LoVo (cell line): ENCODE measurements around the gene TMEM50A.
"Not testable (repeated sequence)": the region's sequence is repeated elsewhere in the genome, so short reads cannot be mapped to it uniquely, and the experiment has no call there.

Source experiments
- DNase-seq: peaks from one replicate; pipeline ENCODE4 v3.0.0-alpha.2; 2016; ENCODE audit warnings: low spot score

The TMEM50A gene

DNA sequence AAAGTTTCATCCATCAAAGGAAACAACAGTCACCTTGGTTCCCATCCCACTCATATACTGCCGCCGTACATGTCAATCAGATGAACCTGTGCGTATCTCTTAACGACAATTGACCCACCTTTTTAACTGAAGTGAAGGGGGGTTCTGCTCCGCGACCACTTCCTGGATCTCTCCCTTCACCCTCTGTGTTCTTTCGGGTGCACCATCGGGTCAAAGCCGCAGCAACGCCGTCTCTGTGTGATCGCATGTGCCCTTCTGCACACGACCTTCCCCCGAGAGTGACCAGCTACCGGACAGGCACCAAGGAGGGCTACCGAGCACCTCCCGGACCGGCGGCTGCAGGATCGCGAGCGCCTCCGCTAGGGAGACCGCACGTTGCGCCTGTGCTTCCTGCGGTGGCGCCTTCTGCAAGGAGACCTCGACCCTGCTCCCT, 1.2 kb upstream of the TMEM50A start:
- DNase-seq, result not testable (repeated sequence)

DNA sequence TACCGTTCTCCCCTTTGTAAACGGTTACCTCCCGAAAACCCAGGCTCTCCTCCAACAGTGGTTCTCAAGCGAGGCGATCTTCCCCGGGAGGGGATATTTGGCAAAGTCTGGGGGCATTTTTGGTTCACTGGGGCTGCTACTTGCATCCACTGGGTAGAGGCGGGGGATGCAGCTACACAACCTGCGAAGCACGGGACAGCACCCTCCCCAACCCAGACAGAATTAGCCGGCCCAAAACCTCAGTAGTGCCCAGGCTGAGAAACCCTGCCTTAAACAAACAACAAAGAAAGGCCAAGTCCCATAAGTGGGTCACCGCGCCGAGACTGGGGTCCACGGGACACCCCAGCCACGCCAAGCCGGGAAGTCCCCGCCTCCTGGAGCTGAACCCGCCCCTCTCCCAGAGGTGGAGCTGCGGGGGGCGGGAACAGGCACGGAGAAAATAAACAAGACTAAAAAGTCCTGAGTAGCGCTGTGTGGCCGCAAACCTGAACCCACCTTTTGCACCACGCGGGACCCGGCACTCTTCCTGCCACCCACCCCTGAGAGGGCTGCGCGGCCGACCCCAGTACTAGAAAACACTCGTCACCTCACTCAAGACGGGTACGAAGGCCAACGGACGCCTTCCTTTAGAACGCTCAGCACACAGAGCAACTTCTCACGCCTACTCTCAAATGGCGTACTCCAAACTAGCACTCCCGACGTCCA, 499 bp upstream of the TMEM50A start:
- DNase-seq, result not testable (repeated sequence)

DNA sequence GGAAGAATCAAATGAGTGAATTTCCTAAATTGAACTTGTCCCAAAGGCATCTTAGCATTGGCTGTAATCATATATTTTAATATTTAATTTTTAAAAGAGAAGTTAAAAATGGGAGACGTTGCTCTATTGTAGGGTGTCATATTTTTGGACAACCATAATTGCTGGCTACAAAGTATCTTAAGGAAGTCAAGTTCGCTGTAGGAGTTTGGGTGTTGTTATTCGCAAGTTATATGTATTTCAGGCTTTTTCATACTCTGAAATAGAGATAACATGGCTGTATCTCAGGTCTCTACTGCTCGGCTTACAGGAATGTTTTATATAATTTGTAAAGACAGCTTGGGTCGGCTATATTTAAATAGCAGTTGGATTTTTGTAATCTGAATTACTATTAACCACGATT, 852 bp downstream of the TMEM50A start:
- DNase-seq, result no peak

DNA sequence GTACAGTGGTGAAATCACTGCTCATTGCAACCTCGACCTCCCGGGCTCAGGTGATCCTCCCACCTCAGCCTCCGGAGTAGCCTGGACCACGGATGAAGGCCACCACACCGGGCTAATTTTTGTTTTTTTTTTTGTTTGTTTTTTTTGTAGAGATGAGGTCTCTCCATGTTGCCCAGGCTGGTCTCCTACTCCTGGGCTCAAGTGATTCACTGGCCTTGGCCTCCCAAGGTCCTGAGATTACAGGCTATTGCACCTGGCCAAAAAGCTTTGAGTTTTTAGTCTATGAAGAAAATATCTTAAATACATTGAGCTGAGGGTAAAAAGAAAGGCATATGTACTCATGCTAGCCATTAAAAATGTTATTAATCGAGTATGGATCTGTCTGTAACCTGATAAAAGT, 3.6 kb downstream of the TMEM50A start:
- no peak for DNase-seq

DNA sequence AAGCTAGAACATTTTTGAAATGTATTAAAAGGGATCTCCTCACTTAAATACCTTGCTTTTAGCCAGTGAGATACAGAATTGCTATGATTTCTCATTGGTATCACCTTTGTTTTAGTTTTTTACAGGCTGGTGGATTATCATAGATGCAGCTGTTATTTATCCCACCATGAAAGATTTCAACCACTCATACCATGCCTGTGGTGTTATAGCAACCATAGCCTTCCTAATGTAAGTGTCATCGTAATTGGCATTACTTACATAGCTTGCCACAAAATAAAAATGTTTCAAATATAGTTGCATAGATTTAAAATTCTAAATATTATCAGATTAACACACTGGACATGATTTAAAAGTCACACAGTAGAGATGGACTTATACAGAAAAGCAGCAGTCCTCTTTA, 4.7 kb downstream of the TMEM50A start:
- DNase-seq, result no peak

DNA sequence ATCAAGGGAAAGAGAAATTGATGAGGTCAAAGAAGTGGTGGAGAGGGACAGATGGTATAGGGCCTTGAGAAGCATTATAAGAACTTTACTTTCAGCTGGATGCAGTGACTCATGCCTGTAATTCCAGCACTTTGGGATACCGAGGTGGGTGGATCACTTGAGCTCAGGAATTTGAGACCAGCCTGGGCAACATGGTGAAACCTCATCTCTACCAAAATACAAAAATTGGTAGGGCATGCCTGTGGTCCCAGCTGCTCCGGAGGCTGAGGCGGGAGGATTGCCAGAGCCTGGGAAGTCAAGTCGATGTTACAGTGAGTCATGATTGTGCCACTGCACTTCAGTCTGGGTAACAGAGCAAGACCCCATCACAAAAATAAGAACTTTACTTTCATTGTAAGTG, 5.7 kb downstream of the TMEM50A start:
- DNase-seq, result no peak

DNA sequence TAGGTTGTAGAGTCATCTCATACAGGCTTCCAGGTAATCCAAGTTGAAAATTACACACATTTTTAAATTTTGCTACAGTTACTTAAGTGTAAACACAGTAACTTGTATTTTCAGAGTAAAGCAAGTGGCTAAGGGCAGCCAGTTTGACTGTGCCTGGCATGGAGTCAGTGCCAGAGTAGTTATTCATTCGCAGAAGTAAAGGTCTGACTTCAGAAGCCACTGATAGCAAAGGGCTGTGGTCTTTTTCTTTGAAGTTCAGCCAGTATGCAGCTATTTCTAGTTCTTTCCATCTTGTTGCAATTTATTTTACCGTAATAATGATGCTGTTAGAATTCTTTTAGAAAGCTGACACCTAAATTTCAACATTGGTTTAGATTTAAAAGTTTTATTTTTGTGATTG, 9.4 kb downstream of the TMEM50A start:
- DNase-seq, result no peak

DNA sequence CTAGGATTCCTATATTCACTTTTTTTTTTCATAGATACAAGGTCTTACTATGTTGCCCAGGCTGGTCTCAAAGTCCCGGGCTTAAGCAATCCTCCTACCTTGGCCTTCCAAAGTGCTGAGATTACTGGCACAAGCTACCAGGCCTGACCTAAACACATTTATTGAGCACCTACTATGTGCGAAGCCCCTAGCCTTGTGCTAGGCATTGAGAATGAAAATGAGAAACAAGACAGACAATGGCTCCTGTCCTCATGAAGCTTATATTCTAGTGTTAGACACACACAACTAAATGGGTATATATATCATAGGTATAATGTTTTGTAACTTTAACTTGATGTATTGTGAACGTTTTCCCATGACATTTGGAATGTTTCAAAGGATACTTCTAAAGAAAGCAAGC, 11.5 kb downstream of the TMEM50A start:
- no peak for DNase-seq

DNA sequence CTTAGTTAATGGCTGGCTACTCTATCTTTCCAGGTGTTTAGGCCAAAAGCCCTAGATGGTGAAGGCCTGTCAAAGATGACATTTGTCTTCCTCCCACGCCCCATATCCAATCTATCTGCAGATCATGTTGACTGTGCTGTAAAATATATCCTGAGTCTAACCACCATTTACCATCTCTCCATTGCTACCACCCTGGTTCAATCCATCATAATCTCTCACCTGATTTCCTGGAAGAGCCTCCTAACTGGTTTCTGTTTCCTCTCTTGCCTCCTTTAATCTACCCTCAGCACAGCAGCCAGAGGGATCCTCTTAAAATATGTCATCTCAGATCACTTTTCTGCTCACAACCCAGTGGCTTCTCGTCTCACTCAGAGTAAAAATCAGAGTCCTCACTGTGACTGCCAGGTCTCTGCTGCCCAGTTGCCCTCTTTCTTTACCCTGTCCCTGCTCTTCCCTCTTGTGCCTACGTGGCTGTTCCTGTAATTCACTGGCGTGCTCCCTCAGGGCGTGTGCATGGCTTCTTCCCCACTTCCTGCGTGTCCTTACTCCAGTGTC, 17.8 kb downstream of the TMEM50A start:
- DNase-seq, result no peak

DNA sequence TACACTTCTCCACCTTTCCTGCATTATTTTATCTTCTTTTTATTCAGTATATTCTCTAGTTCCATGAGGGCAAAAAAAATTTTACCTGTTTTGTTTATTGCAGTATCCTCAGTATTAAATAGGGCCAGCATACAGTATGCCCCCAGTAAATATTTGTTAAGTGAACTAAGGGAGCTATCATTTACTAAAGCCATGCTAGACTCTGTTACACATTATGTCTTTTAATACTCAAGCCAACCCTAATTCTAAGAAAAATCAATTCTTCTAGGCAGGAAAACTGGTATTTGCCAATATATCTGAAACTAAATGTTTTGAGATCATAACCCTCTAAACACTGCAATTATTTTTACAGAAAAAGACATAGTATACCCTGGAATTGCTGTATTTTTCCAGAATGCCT, 18.3 kb downstream of the TMEM50A start:
- no peak for DNase-seq

DNA sequence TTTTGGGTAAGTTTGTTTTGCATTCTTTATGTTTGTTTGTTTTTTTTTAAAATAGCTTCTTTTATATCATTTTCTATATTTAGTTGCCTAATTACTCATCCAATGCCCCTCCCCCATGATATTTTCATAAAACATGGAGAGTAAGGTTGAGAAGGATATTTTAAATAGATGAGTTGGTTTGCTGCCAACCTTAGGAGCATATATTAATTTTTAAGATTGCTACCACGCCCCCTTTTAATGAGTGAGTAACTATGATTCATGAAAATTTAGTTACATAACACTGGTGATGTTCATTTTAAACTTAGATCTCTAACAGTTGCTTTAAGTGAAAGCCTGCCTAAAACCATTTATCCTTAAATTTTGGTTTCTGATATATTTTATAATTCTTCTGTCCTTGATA, 18.7 kb downstream of the TMEM50A start:
- DNase-seq, result no peak

DNA sequence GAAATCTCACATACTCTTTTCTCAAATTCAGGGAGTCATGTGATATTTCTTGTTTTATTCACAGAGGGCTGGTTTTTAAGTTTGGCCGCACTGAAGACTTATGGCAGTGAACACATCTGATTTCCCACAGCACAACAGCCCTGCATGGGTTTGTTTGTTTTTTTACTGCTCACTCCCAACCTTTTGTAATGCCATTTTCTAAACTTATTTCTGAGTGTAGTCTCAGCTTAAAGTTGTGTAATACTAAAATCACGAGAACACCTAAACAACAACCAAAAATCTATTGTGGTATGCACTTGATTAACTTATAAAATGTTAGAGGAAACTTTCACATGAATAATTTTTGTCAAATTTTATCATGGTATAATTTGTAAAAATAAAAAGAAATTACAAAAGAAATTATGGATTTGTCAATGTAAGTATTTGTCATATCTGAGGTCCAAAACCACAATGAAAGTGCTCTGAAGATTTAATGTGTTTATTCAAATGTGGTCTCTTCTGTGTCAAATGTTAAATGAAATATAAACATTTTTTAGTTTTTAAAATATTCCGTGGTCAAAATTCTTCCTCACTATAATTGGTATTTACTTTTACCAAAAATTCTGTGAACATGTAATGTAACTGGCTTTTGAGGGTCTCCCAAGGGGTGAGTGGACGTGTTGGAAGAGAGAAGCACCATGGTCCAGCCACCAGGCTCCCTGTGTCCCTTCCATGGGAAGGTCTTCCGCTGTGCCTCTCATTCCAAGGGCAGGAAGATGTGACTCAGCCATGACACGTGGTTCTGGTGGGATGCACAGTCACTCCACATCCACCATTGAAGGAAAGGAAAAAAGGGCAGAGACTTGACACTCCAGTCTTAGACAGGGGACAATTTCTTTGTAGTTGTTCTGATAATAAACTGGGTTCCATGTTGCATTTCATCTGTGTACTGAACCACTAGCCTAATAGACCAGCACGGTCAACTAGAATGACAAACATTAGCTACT, 22.8 kb downstream of the TMEM50A start:
- no peak for DNase-seq

DNA sequence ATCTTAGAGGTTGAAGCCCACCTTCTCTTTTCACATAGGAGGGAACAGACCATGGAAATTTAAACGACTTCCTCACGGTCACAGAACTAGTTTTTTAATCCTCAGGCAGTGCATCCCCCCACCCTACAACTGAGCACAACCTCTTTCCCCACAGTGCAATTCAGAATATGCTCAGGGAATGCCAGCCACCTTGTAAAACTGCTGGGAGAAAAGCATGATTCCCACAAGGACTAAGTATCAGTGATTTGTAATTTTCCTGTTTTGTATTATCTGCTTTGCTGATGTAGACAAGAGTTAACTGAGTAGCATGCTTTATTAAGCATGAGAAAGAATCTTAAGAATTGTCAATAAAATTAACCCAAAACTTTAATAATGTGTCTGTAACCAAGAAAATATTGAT, 23.8 kb downstream of the TMEM50A start:
- DNase-seq, result no peak

DNA sequence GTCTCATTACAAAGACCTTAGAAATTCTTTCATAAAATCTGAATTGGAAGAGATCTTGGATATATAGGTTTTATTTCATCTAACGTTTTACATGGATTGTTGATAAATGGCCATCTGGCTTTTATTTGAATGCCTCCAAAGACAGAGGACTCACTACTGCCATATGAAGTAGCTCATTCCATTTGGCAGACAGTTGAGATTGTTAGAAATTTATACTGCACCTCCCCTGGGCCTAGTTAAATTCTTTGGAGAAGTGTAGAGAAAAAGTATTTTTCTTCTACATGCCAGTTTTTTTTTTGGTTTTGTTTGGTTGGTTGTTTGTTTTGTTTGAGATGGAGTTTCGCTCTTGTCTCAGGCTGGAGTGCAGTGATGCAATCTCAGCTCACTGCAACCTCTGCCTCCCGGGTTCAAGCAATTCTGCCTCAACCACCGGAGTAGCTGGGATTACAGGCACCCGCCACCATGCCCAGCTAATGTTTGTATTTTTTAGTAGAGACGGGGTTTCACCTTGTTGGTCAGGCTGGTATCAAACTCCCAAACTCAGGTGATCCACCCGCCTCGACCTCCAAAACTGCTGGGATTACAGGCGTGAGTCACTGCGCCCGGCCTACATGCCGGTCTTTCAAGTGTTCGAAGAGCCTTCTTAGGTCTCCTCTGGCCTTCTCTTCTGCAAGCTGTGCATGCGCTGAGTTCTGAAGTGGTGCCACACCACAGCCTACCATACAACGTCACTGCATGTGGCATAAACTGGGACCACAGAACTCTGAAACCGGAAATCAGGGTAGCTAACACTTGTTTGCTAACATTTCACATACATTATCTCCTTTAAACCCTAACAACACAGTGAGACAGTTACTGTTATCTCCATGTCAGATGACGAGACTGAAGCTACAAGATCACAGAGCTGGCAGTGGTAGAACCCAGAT, 24.8 kb downstream of the TMEM50A start:
- not testable (repeated sequence) for DNase-seq

DNA sequence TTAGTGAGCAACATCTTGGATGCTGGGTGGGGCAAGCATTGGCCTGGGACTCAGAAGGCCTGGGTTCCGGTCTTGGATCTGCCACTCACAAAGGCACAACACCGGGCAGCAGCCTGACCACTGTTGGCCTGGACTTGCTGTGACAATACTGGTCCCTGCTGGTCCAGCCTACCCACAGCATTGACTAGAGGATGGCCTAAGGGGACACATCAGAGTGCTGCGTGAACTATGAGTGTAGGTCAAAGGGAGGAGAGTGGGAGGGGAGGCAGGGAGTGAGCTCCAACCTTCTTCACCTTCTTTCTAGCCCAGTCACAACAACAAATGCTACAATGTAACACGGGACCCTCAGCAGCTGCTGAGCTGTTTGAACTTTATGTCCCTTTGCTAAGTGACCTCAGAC, 31.1 kb downstream of the TMEM50A start:
- DNase-seq, result no peak

DNA sequence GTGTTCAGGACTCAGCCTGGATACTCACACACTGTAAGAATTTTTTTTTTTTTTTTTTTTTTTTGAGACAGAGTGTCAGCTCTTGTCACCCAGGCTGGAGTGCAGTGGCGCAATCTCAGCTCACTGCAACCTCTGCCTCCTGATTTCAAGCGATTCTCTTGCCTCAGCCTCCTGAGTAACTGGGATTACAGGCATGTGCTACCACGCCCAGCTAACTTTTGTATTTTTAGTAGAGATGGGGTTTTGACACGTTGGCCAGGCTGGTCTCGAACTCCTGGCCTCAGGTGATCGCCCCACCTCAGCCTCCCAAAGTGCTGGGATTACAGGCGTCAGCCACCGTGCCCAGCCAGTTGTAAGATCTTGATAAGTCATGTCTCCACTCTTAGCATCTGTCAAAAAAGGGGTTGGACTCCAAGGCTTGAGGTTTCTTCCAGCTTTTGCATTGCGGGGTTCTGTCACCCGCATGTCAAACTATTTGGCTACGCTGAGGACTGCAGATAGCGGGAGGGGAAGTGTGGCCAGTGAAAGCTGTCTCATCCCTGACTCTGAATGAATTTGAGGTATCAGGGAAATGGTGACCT, 31.6 kb downstream of the TMEM50A start:
- DNase-seq, result not testable (repeated sequence)

DNA sequence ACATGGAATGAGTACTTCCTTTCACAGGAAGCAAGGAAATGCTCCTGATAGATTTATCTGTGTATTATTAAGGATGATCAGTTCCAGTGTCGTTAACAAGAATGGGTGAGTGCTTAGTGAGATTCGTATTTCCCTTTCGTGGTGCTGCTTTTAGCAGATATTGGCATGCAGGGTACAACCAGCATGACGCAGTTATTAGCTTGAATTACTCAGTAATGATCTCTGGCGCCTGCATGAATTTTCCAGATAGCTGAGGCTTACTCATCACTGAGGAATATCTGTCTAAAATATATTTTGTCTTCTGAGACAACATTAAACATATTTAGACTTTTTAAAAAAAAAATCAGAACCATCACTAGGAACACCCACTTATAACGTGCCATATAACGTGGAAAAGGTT, 33.6 kb downstream of the TMEM50A start:
- not testable (repeated sequence) for DNase-seq

DNA sequence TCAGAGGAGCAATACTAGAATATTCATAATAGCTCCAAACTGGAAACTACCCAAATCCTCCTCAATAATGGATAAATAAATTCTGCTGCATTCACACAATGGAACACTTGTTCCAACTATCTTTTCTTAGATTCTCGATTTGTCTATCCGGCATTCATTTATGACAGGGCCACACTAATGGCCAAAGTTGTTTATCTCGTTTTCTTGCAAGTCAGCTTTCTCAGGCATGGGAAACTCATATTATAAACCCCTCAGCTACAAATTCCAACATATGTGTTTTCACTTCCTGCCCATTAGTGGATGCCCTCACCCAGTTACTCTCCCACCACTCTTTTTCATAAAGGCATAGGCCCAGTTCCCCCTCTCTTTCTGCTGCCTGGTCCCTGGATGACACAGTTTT, 40.2 kb downstream of the TMEM50A start:
- not testable (repeated sequence) for DNase-seq

DNA sequence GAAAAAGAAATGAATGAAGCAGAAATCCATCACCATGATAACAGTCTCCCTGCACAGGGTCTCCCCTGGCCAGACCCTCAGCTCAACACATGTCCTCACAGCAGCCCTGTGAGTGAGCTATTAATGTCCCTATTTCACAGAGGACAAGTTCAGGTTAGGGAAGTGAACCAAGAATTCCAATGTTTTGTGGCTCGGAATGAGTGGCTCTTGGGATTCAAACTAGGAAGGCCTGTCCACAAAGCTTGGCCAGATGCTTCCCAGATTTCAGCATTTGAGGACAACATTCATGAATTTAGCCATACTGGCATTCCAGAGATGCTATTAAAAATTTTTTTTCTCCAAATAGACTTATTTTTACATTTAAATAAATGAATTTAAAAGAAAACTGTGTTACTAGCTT, 44.4 kb downstream of the TMEM50A start:
- not testable (repeated sequence) for DNase-seq

DNA sequence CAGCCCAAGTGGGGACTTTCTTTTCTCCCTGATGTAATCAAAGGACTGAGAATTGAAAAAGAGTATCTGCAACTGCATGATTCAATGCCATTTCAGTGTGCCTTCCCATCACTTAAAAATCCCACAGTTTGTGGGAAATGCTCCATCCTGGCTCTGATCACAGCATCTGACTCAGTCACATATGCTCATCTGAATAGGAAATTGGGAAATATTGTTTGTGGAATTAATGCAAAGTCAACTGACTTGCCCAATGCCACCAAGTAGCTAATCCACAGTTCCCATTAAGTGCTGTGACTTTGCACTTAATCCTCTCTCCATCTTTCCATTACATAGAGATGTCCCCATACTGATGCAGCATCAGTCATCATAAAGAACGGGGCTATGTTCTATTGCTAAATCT, 45.0 kb downstream of the TMEM50A start:
- DNase-seq, result not testable (repeated sequence)

DNA sequence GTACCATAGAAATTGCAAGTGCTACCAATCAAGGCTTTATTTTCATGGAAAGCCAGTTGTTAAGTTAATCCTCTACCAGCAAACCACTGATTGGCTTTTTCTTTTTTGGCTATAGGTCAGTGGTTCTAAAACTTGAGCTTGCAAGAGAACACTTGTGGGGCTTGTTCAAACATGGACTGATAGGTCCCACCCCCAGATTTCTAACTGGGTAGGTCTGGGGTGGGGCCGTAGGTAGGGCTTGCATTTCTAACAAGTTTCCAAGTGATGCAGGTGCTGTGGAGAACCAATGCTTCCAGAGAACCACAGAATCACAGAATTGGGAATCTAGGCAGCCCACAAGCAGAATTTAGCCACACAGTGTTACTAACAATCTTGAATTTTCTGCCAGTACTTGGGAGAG, 45.7 kb downstream of the TMEM50A start:
- not testable (repeated sequence) for DNase-seq
